GM11168 (cell line): Measurements from ENCODE around the gene EIF2B2.
"Not testable (repeated sequence)": the region's sequence is repeated elsewhere in the genome, so short reads cannot be mapped to it uniquely, and the experiment has no call there.

Experiments used
- in situ Hi-C: fragments of 300-500 bp; cut with MboI; formaldehyde crosslinking; loops from one replicate; pipeline ENCODE4 v1.12.0; 2022; ENCODE audit warnings: low sequenced_read_pairs; ENCODE audit not compliant: unreplicated experiment

EIF2B2 gene

GRCh38 chr14:74985028-74985310, 17.8 kb upstream of the EIF2B2 start:
- in situ Hi-C loops: no loop called here

DNA sequence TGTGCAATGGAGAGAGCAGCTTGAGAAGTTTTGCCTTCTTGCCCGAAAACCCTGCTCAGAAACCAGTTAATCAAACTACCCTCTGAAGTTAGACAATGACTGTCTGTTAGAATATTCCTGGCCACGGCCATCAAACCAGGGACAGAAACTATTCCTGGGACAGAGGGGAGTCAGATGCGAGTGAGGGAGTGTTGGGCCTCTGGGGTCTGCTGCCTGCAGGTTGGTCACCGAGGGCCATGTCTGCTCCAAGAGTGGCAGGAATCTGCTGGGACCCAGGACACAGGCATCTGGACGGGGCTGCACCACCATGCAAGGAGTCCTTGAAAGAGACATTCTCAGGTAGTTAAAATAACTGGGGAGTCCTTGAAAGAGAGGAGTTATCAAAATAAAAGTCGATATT, 16.9 kb upstream of the EIF2B2 start:
- in situ Hi-C loops: no loop called here

GRCh38 chr14:74988131-74988530, 14.6 kb upstream of the EIF2B2 start:
- in situ Hi-C loops: no loop called here

DNA sequence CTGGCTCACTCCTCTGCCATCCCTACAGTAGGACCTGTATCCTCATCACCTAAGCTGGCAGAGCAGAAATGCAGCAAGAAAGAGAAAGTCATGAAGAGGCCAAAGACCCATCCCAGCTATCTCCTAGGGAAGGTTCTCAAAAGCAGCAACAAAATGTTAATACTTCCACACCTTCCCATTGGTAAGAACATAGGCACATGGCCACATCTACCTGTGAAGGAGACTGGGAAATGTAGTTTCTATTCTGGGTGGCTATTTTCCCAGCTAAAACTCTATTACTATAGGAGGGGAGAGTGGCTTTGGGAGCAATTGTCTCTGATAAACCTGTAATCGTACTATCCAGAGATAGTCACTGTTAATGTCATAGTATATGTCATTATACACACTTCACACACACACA, 13.7 kb upstream of the EIF2B2 start:
- in situ Hi-C loops: no loop called here

DNA sequence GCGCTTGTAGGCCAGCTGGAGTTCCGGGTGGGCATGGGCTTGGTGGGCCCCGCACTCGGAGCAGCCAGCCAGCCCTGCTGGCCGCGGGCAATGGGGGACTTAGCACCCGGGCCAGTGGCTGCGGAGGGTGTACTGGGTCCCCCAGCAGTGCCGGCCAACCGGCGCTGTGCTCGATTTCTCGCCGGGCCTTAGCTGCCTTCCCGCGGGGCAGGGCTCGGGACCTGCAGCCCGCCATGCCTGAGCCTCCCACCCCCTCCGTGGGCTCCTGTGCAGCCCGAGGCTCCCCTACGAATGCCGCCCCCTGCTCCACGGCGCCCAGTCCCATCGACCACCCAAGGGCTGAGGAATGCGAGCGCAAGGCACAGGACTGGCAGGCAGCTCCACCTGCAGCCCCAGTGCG, 8.5 kb upstream of the EIF2B2 start:
- in situ Hi-C loops: not testable (repeated sequence)

DNA sequence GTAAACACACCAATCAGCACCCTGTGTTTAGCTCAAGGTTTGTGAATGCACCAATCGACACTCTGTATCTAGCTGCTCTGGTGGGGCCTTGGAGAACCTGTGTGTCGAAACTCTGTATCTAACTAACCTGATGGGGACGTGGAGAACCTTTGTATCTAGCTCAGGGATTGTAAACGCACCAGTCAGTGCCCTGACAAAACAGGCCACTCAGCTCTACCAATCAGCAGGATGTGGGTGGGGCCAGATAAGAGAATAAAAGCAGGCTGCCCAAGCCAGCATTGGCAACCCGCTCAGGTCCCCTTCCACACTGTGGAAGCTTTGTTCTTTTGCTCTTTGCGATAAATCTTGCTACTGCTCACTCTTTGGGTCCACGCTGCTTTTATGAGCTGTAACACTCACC, 6.9 kb upstream of the EIF2B2 start:
- in situ Hi-C loops: not testable (repeated sequence)

DNA sequence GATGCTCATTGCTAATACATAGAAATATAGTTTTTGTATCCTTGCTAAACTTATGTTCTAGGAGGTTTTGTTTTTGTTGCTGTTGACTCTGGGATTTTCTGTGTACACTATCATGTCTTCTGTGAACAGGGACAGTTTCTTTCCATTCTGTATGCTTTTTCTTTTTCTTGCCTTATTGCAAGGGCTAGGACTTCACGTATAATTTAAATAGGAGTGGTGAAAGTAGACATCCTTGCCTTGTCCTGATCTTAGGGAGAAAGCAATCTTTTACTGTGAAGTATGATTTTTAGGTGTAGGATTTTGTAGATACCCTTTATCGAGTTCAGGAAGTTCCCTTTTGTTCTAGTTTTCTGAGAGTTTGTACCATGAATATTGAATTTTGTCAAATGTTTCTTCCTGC, 1.5 kb upstream of the EIF2B2 start:
- in situ Hi-C loops: no loop called here

DNA sequence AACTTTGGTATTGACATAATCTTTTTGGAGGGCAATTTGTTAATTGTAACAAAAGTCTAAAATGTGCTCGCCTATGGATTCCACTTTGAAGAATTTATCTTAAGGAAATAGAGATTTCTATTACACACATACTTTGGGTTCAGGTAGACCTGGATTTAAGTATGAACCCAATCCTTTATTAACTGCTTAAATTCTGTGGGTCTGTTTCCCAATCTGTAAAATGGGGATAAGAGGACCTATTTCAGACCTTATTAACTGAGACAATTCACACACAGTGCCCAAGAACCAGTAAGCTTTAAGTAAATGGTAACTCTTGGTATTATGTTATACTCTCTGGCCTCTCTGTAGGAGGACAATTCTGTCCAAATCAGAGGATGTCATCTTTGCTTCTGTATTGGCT, 822 bp upstream of the EIF2B2 start:
- in situ Hi-C loops: no loop called here

GRCh38 chr14:75003250-75004027, 718 bp downstream of the EIF2B2 start:
- in situ Hi-C loops: no loop called here

DNA sequence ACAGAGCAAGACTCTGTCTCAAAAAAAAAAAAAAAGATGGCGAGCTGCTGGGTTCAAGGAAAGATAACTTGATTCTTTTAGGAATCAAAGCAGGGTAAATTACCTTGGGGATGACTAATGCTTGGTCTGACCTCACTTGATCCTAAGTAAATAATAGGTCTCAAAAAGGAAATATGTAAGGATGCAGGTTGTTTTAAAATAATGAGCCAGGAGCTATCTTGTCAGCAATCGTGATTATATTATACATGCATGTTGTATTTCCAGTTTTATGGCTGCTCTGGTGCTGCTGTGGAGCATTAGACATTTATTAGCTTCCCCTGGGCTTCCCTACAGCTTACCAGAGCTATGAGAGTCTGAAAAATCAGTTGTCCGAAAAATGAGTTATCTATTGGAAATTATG, 2.6 kb downstream of the EIF2B2 start:
- in situ Hi-C loops: no loop called here

- in situ Hi-C loops: no loop called here
These were observed 6.5 kb downstream of the EIF2B2 start for GRCh38 chr14:75009176-75009575.

DNA sequence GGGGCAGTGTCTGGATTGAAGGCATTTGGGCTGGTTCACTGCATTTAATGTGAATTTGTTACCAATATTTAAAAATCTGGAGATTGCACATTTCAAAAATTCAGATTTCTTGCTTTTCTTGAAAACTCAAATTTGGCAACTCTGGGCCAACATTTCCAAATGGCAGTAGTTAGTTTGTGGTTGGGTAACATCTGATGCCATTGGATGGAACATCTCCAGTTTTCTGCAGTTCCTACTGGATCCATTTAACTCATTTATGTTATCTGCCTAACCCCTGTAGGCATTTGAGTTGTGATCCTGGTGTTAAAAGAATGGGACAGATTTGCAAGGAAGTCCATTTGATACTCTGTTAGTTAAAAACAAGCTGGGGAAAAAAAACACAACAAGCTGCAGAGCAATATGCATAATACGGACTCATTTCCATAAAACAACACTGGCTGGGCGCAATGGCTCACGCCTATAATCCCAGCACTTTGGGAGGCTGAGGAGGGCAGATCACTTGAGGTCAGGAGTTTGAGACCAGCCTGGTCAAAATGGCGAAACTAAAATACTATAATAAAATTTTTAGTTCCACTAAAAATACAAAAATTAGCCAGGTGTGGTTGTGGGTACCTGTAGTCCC, 7.9 kb downstream of the EIF2B2 start:
- in situ Hi-C loops: no loop called here

GRCh38 chr14:75011356-75011994, 8.8 kb downstream of the EIF2B2 start:
- in situ Hi-C loops: no loop called here

GRCh38 chr14:75013290-75013689, 10.6 kb downstream of the EIF2B2 start:
- in situ Hi-C loops: no loop called here

- in situ Hi-C loops: no loop called here
These were observed 12.8 kb downstream of the EIF2B2 start for GRCh38 chr14:75015496-75015895.

DNA sequence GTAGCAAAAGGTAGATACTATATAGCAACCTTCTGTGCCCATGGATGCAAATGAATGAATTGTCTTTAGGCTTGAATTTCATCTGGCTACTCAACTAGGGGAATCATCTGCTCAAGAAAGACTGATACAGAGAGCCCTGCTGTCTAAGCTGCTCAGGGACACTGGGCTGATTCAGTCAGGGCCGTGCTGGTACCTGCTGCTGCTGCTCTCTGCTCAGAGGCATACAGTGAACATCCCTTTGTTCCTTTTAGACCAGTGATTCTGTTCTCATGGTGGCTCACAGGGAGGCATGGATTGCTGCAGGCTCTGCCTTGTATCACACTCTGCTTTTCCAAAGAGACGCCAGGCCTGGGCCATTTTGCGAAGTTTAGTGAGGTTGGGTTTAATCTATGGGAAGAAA, 14.1 kb downstream of the EIF2B2 start:
- in situ Hi-C loops: no loop called here

GRCh38 chr14:75018694-75019093, 16.0 kb downstream of the EIF2B2 start:
- in situ Hi-C loops: no loop called here

- in situ Hi-C loops: no loop called here
These were observed 19.9 kb downstream of the EIF2B2 start for GRCh38 chr14:75022655-75023054.

DNA sequence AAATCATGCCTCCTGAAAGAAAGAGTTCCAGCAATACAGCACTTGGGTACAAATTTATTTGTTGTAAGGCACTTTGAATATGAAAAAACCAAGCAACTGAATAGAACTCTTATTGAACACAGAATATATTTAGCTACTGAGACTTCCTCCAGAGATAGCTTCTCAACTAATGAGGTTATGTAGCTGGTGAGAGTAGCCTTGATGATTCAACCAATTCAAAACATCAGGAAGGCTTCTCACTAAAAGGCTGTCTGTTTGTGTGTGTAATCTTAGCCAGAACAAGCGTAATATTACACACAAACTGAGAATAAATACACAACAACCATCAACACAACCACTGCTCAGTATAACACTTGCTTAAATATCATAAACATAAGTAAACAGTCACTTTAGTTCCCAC, 20.4 kb downstream of the EIF2B2 start:
- in situ Hi-C loops: no loop called here

GRCh38 chr14:75025082-75025481, 22.4 kb downstream of the EIF2B2 start:
- in situ Hi-C loops: no loop called here

- in situ Hi-C loops: no loop called here
These were observed 23.2 kb downstream of the EIF2B2 start for GRCh38 chr14:75025876-75026275.

GRCh38 chr14:75030147-75030546, 27.4 kb downstream of the EIF2B2 start:
- in situ Hi-C loops: no loop called here
